Urothelium cell line (cell line): ENCODE data around the gene ALOX15.

Experiments
- DNase-seq: peaks from one replicate; pipeline ENCODE4 v3.0.0; 2011; ENCODE audit warnings: low spot score, mixed read lengths
- FAIRE-seq: peaks from 2 replicates; lab custom pipeline; 2011; peaks lifted over from hg19 to GRCh38; lab: Jason Lieb, UNC

The ALOX15 gene

GRCh38 chr17:4582691-4583090 is 58.8 kb downstream of the ALOX15 start:
- FAIRE-seq (no peak), DNase-seq (no peak)

- DNase-seq (no peak), FAIRE-seq (no peak)
Measured at GRCh38 chr17:4582101-4582501, 59.4 kb downstream of the ALOX15 start.
